HEK293T (cell line): Measurements from ENCODE around the gene ARL4A.

Source experiments
- BHLHE40 ChIP-seq: fragments of 450-650 bp; IDR thresholded peaks from 2 replicates; pipeline ENCODE4 v1.6.1; 2016; ENCODE audit warnings: mild to moderate bottlenecking, moderate library complexity, borderline replicate concordance
- FOXA1 ChIP-seq: fragments of 450-650 bp; IDR thresholded peaks from 2 replicates; pipeline ENCODE4 v1.6.1; 2016; ENCODE audit warnings: mild to moderate bottlenecking
- FOXK2 ChIP-seq: fragments of 450-650 bp; IDR thresholded peaks from 2 replicates; pipeline ENCODE4 v1.6.1; 2016; ENCODE audit warnings: mild to moderate bottlenecking
- HDGF ChIP-seq: fragments of 450-650 bp; IDR thresholded peaks from 2 replicates; pipeline ENCODE4 v1.6.1; 2017; ENCODE audit warnings: antibody characterized with exemption, borderline replicate concordance
- L3MBTL2 ChIP-seq: fragments of 450-650 bp; conservative IDR thresholded peaks from 2 replicates; pipeline ENCODE4 v1.6.1; 2016; ENCODE audit warnings: mild to moderate bottlenecking
- NFRKB ChIP-seq: fragments of 450-650 bp; IDR thresholded peaks from 2 replicates; pipeline ENCODE4 v1.6.1; 2016; ENCODE audit warnings: mild to moderate bottlenecking, moderate library complexity
- SP1 ChIP-seq: fragments of 450-650 bp; IDR thresholded peaks from 2 replicates; pipeline ENCODE4 v1.6.1; 2017
- TARDBP ChIP-seq: fragments of 450-650 bp; IDR thresholded peaks from 2 replicates; pipeline ENCODE4 v1.6.1; 2016

DNA sequence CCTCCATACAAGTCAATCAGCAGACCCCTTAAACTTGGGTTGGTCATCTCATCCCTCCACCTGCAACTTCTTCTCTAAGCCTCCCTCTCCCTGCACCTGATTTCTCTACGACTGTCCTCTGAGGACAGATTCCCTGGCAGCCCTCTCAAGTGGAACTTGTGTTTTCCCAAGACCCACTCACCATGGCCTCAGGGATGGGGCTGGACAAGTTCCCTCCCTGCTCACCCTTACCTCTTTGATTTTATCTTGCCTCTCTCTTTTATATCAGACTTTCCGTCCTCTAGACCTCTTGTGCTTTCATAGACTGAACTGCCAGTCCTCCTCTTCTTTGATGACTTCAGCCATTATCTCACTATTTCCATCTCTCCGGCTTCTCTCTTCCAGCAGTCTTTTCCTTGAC lies 46.2 kb upstream of the ARL4A start:
- no peak for TF ChIP-seq FOXA1
- no peak for TF ChIP-seq SP1
- TF ChIP-seq HDGF = no peak
- TF ChIP-seq L3MBTL2 = no peak
- TF ChIP-seq NFRKB = no peak
- TF ChIP-seq TARDBP = no peak
- TF ChIP-seq BHLHE40 = no peak
- no peak for TF ChIP-seq FOXK2
